GM12878 (cell line): ENCODE measurements around the gene CRIM1. TPM values are rescaled to one million over a fixed set of nuclear protein-coding genes. Genes with fewer than 3 reads are reported as not detected.

Experiments used
- ATAC-seq: fragments of 200-7000 bp; cut with Tn5 transposase; 3 replicates; pipeline ENCODE4 v1.9.1; 2020; ENCODE audit warnings: mild to moderate bottlenecking, moderate library complexity
- BruUV-seq: library from RNA; stranded (reverse); fragments of 400-500 nt; replicated peaks from 2 replicates; lab custom pipeline; 2021; lab: Mats Ljungman, UMichigan
- CTCF ChIA-PET: fragments of 300-600 bp; sonication (Branson Sonifier 250); formaldehyde crosslinking; extraction: SDS; loops from one replicate; lab custom pipeline; 2021; ENCODE audit warnings: inconsistent platforms; lab: Yijun Ruan, JAX
- POLR2A ChIA-PET: fragments of 350-600 bp; formaldehyde crosslinking; extraction: SDS; loops from one replicate; lab custom pipeline; 2021; ENCODE audit warnings: inconsistent platforms; lab: Charles Lee
- RAD21 ChIA-PET: fragments of 300-600 bp; sonication (Branson Sonifier 250); formaldehyde crosslinking; loops from one replicate; lab custom pipeline; 2023; ENCODE audit warnings: antibody characterized with exemption; ENCODE audit not compliant: unreplicated experiment; lab: Charles Lee
- SMC1A ChIA-PET: fragments of 300-600 bp; sonication (Branson Sonifier 250); formaldehyde crosslinking; loops from one replicate; lab custom pipeline; 2023; ENCODE audit not compliant: unreplicated experiment, uncharacterized antibody; lab: Charles Lee
- DNase-seq: peaks from one replicate; pipeline ENCODE4 v3.0.0-alpha.2; 2011; ENCODE audit warnings: low read depth, low spot score
- FAIRE-seq: peaks from 3 replicates; lab custom pipeline; 2011; peaks lifted over from hg19 to GRCh38; lab: Jason Lieb, UNC
- H2AFZ ChIP-seq: 2 replicates; pipeline ENCODE4 v1.6.0; 2011; ENCODE audit warnings: low read depth, low read length, control low read depth; ENCODE audit not compliant: control insufficient read depth
- H3K27ac ChIP-seq: 2 replicates; pipeline ENCODE4 v1.5.1; 2011; ENCODE audit warnings: control low read depth; ENCODE audit not compliant: control insufficient read depth, insufficient read depth
- H3K27me3 ChIP-seq, 2 experiments: replicated peaks in 1 of 2; 2 replicates each; pipeline versions ENCODE4 v1.6.0 to v1.6.1; 2011; ENCODE audit warnings: low read length in 1 of 2; ENCODE audit not compliant: control insufficient read depth in 2 of 2, insufficient read depth in 2 of 2
- H3K36me3 ChIP-seq, 2 experiments: 2 replicates each; pipeline ENCODE4 v1.5.1; 2011; ENCODE audit warnings: low read length in 1 of 2; ENCODE audit not compliant: control insufficient read depth in 2 of 2, insufficient read depth in 2 of 2
- H3K4me1 ChIP-seq: 2 replicates; pipeline ENCODE4 v1.6.1; 2011; ENCODE audit warnings: mild to moderate bottlenecking, low read length, moderate library complexity, mixed read lengths; ENCODE audit not compliant: control insufficient read depth, insufficient read depth
- H3K4me2 ChIP-seq: 2 replicates; pipeline ENCODE4 v1.6.0; 2011; ENCODE audit warnings: control low read depth; ENCODE audit not compliant: control insufficient read depth, insufficient read depth
- H3K4me3 ChIP-seq: fragments of 200-600 bp; sonication (generic); 2 replicates; pipeline ENCODE4 v1.5.1; 2016
- H3K79me2 ChIP-seq: 2 replicates; pipeline ENCODE4 v1.6.0; 2011; ENCODE audit warnings: low read length; ENCODE audit not compliant: control insufficient read depth, insufficient read depth
- H3K9ac ChIP-seq: 2 replicates; pipeline ENCODE4 v1.8.0; 2011; ENCODE audit warnings: low read length, control low read depth, mixed read lengths; ENCODE audit not compliant: control insufficient read depth, insufficient read depth
- H3K9me3 ChIP-seq: replicated peaks from 3 replicates; pipeline ENCODE4 v1.5.1; 2011; ENCODE audit warnings: mild to moderate bottlenecking, low read length; ENCODE audit not compliant: control insufficient read depth, insufficient read depth
- H4K20me1 ChIP-seq: 2 replicates; pipeline ENCODE4 v1.6.0; 2011; ENCODE audit not compliant: control insufficient read depth, insufficient read depth
- CREM ChIP-seq: IDR thresholded peaks from 2 replicates; pipeline ENCODE4 v1.6.1; 2014; ENCODE audit warnings: antibody characterized with exemption, low read depth
- DPF2 ChIP-seq: fragments of 450-650 bp; IDR thresholded peaks from 2 replicates; pipeline ENCODE4 v1.6.1; 2017; ENCODE audit warnings: mild to moderate bottlenecking
- MEF2B ChIP-seq: fragments of 450-650 bp; IDR thresholded peaks from 2 replicates; pipeline ENCODE4 v1.6.1; 2018; ENCODE audit warnings: mild to moderate bottlenecking, moderate library complexity; ENCODE audit not compliant: partially characterized antibody, poor library complexity, severe bottlenecking
- NFIC ChIP-seq: IDR thresholded peaks from 2 replicates; pipeline ENCODE4 v1.6.1; 2012; ENCODE audit warnings: low read depth, mild to moderate bottlenecking, inconsistent platforms, low read length, moderate library complexity
- POLR2AphosphoS2 ChIP-seq: IDR thresholded peaks from 2 replicates; pipeline ENCODE4 v1.6.1; 2011; ENCODE audit warnings: low read depth, mild to moderate bottlenecking, low read length, improper control_type of control experiment, moderate library complexity
- RAD21 ChIP-seq: IDR thresholded peaks from 2 replicates; pipeline ENCODE4 v1.6.1; 2011; ENCODE audit warnings: mild to moderate bottlenecking, low read depth, low read length, moderate library complexity; ENCODE audit not compliant: insufficient read depth
- SMAD5 ChIP-seq: IDR thresholded peaks from 2 replicates; pipeline ENCODE4 v1.6.1; 2016; ENCODE audit warnings: antibody characterized with exemption, low read depth
- SREBF1 ChIP-seq: IDR thresholded peaks from 2 replicates; pipeline ENCODE4 v1.6.1; 2012; ENCODE audit warnings: mild to moderate bottlenecking, low read length
- STAT3 ChIP-seq: IDR thresholded peaks from 2 replicates; pipeline ENCODE4 v1.6.1; 2011; ENCODE audit warnings: low read depth, low read length, improper control_type of control experiment
- TARDBP ChIP-seq: IDR thresholded peaks from 2 replicates; pipeline ENCODE4 v1.6.1; 2016; ENCODE audit warnings: borderline replicate concordance
- TCF7 ChIP-seq: IDR thresholded peaks from 2 replicates; pipeline ENCODE4 v1.6.1; 2014; ENCODE audit warnings: antibody characterized with exemption, borderline replicate concordance
- ZNF622 ChIP-seq: fragments of 450-650 bp; IDR thresholded peaks from 2 replicates; pipeline ENCODE4 v1.6.1; 2017; ENCODE audit warnings: mild to moderate bottlenecking, inconsistent platforms
- ZSCAN29 ChIP-seq: fragments of 450-650 bp; IDR thresholded peaks from 2 replicates; pipeline ENCODE4 v1.6.1; 2017; ENCODE audit warnings: mild to moderate bottlenecking, moderate library complexity
- WGBS: methylation state at CpG from one replicate; pipeline ENCODE4 v1.1.6; 2016; ENCODE audit warnings: low lambda C conversion rate; ENCODE audit not compliant: insufficient replicate concordance, insufficient coverage; ENCODE audit errors: missing lambda C conversion rate; 5-methylcytosine and 5-hydroxymethylcytosine counted together
- in situ Hi-C: fragments of 300-500 bp; cut with MboI; formaldehyde crosslinking; loops from 9 replicates; pipeline ENCODE4 v1.14.3; 2018; ENCODE audit warnings: mixed read lengths
- intact Hi-C: fragments of 100-400 bp; cut with micrococcal nuclease; formaldehyde crosslinking; loops from one replicate; pipeline ENCODE4 v1.14.2; 2022; ENCODE audit not compliant: unreplicated experiment
- polyA plus RNA-seq, 11 experiments: library from polyadenylated mRNA; depleted of rRNA in 4 of 11; unstranded in 6 of 11; stranded (reverse) in 5 of 11; fragments of >200 nt; fragmentation: Nextera tagmentation in 4 of 11; fragmentation: Illumina TruSeq in 1 of 11; extraction: Ambion mirVana in 4 of 11; extraction: Trizol in 1 of 11; gene quantifications; 1 replicate in 1 of 11; 2 replicates in 10 of 11; pipeline versions ENCODE4 v1.2.1 to v1.2.3, GENCODE V29; 2011 to 2016; ENCODE audit warnings: inconsistent platforms in 2 of 11, missing spikeins in 2 of 11, low read depth in 1 of 11
- total RNA-seq, 4 experiments: library from RNA; depleted of rRNA in 3 of 4; stranded (reverse); fragments of >200 nt in 3 of 4; fragmentation: Illumina TruSeq in 1 of 4; extraction: Trizol in 1 of 4; gene quantifications; 2 replicates each; pipeline versions ENCODE4 v1.2.1 to v1.2.3, GENCODE V29; 2013 to 2021
- TF ChIP-seq, protein P1 (sequence below): fragments of 450-650 bp; IDR thresholded peaks from 2 replicates; pipeline ENCODE4 v1.6.1; 2017; ENCODE audit warnings: antibody characterized with exemption, mild to moderate bottlenecking, moderate library complexity
- TF ChIP-seq, protein P2 (sequence below): fragments of 150-350 bp; IDR thresholded peaks from 2 replicates; pipeline ENCODE4 v1.6.1; 2014; ENCODE audit warnings: mild to moderate bottlenecking, low read depth, low read length
- TF ChIP-seq, protein P3 (sequence below): fragments of 450-650 bp; formaldehyde crosslinking; IDR thresholded peaks from 2 replicates; pipeline ENCODE4 v1.5.0; 2022; ENCODE audit warnings: mild to moderate bottlenecking, missing genetic modification characterization

The CRIM1 gene
- total and polyA plus RNA-seq, 10 of the 15 experiments (the other 5 are each of a cell fraction or from before 2014, with no cell fraction given), result 0.42 to 7.4 (median 3.1) TPM

DNA sequence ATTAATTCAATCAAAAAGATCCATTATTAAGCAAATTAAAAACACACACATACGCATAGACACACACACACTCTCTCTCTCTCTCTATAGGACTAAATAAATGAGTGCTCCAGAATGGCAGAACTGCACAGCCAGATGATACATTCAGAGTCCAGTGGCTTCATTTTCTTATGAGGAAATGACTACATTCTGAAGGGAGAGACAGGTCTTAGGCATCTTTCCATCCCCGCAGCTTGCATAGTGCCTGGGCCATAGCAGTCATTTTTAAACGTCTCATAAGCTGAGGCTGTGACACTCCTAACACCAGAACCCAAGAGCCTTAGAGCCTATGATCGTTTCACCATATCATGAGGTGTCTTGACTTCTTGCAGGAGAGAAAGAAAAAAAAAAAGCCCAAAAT, 211.3 kb downstream of the CRIM1 start (continued):
- TF ChIP-seq POLR2AphosphoS2 (no peak), NFIC (no peak), RAD21 (no peak), ZNF622 (no peak), TARDBP (no peak)
- TF ChIP-seq, protein P1, sequence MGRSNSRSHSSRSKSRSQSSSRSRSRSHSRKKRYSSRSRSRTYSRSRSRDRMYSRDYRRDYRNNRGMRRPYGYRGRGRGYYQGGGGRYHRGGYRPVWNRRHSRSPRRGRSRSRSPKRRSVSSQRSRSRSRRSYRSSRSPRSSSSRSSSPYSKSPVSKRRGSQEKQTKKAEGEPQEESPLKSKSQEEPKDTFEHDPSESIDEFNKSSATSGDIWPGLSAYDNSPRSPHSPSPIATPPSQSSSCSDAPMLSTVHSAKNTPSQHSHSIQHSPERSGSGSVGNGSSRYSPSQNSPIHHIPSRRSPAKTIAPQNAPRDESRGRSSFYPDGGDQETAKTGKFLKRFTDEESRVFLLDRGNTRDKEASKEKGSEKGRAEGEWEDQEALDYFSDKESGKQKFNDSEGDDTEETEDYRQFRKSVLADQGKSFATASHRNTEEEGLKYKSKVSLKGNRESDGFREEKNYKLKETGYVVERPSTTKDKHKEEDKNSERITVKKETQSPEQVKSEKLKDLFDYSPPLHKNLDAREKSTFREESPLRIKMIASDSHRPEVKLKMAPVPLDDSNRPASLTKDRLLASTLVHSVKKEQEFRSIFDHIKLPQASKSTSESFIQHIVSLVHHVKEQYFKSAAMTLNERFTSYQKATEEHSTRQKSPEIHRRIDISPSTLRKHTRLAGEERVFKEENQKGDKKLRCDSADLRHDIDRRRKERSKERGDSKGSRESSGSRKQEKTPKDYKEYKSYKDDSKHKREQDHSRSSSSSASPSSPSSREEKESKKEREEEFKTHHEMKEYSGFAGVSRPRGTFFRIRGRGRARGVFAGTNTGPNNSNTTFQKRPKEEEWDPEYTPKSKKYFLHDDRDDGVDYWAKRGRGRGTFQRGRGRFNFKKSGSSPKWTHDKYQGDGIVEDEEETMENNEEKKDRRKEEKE, result no peak
- TF ChIP-seq, protein P2, sequence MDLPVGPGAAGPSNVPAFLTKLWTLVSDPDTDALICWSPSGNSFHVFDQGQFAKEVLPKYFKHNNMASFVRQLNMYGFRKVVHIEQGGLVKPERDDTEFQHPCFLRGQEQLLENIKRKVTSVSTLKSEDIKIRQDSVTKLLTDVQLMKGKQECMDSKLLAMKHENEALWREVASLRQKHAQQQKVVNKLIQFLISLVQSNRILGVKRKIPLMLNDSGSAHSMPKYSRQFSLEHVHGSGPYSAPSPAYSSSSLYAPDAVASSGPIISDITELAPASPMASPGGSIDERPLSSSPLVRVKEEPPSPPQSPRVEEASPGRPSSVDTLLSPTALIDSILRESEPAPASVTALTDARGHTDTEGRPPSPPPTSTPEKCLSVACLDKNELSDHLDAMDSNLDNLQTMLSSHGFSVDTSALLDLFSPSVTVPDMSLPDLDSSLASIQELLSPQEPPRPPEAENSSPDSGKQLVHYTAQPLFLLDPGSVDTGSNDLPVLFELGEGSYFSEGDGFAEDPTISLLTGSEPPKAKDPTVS, result no peak

DNA sequence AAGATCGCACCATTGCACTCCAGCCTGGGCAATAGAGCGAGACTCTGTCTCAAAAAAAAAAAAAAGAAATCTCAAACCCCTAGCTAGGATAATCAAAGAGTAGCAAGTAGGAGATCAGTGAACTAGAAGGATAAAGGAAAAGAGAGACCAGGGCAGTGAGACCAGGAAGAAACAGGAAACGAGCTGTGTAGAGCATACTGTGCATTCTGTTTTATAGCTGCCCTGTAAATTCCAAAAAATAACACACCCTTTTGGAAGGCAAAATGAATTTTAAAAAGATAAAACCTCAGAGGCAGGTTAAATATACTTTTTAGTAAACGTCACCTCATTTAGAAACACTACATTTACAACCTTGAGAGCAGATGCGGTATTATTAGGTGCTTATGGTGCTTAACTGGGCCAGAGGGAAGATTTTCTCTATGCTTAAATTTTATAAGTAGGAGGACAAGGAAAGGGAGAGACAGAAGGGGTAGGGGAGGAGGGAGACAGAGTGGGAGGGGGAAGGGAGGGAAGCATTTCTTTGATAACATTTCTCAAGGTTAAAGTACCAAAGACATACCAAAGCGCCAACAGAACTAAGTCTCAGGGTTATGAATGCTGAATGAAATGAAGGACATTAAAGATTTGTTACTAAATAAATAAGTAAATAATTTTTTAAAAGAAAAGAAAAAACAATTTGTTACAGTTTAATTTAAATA, 212.3 kb downstream of the CRIM1 start:
- intact Hi-C loops, result no loop called here
- ChIA-PET SMC1A (interaction anchor here (1.3 kb wide), 1 partner anchor 10 kb away, joined by 3 read pairs; no protein-coding TSS in a partner anchor), POLR2A (no interaction called here), RAD21 (no interaction called here), CTCF (interaction anchor here (1.3 kb wide), 1 partner anchor 96 kb away, joined by 3 read pairs; no protein-coding TSS in a partner anchor)
- DNase-seq (no peak), ATAC-seq (no peak), FAIRE-seq (no peak)
- Histone ChIP-seq H3K4me1 (no peaks in the 10 kb centered on the region), H3K4me2 (no peak overlapping the region), H4K20me1 (no peaks in the 10 kb centered on the region), H3K4me3 (no peak overlapping the region), H3K27ac (no peak overlapping the region), H3K9ac (no peak overlapping the region), H3K36me3 (no peaks in the 10 kb centered on the region; a peak in 2 of 4 replicates), H3K79me2 (no peaks in the 10 kb centered on the region; the same call in 1 of the 2 replicates), H3K27me3 (no peaks in the 10 kb centered on the region), H2AFZ (no peak overlapping the region), H3K9me3 (no peaks in the 10 kb centered on the region)
- BruUV-seq, result no TSS peak
- WGBS, result 97% methylated on average over 4 of the region's 6 CpGs
- in situ Hi-C loops, result no loop called here
- no peak for TF ChIP-seq SMAD5
- TF ChIP-seq STAT3, result no peak
- no peak for TF ChIP-seq SREBF1
- TF ChIP-seq NFIC, result no peak
- no peak for TF ChIP-seq MEF2B
- TF ChIP-seq CREM, result no peak
- TF ChIP-seq DPF2, result no peak
- no peak for TF ChIP-seq TCF7
- TF ChIP-seq ZSCAN29, result no peak
- TF ChIP-seq, protein P3, sequence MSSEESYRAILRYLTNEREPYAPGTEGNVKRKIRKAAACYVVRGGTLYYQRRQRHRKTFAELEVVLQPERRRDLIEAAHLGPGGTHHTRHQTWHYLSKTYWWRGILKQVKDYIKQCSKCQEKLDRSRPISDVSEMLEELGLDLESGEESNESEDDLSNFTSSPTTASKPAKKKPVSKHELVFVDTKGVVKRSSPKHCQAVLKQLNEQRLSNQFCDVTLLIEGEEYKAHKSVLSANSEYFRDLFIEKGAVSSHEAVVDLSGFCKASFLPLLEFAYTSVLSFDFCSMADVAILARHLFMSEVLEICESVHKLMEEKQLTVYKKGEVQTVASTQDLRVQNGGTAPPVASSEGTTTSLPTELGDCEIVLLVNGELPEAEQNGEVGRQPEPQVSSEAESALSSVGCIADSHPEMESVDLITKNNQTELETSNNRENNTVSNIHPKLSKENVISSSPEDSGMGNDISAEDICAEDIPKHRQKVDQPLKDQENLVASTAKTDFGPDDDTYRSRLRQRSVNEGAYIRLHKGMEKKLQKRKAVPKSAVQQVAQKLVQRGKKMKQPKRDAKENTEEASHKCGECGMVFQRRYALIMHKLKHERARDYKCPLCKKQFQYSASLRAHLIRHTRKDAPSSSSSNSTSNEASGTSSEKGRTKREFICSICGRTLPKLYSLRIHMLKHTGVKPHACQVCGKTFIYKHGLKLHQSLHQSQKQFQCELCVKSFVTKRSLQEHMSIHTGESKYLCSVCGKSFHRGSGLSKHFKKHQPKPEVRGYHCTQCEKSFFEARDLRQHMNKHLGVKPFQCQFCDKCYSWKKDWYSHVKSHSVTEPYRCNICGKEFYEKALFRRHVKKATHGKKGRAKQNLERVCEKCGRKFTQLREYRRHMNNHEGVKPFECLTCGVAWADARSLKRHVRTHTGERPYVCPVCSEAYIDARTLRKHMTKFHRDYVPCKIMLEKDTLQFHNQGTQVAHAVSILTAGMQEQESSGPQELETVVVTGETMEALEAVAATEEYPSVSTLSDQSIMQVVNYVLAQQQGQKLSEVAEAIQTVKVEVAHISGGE (CRISPR knock-in tag), result no peak
